PC-3 (cell line): ENCODE results near the gene KRTAP2-4. TPM values are rescaled to one million over a fixed set of nuclear protein-coding genes. Genes with fewer than 3 reads are reported as not detected.
A peak's percentile ranks its signal among the peaks of the same experiment; 100 is the strongest.
"Not testable (repeated sequence)": the region's sequence is repeated elsewhere in the genome, so short reads cannot be mapped to it uniquely, and the experiment has no call there.

ENCODE experiments used
- ATAC-seq: fragments of 200-7000 bp; cut with Tn5 transposase; 2 replicates; pipeline ENCODE4 v1.9.1; 2020; ENCODE audit warnings: mild to moderate bottlenecking, moderate library complexity
- BruUV-seq: library from RNA; stranded (reverse); fragments of 400-500 nt; replicated peaks from 2 replicates; lab custom pipeline; 2021; lab: Mats Ljungman, UMichigan
- CTCF ChIA-PET: fragments of 300-600 bp; sonication (Branson Sonifier 250); formaldehyde crosslinking; loops from one replicate; lab custom pipeline; 2022; ENCODE audit warnings: antibody characterized with exemption; lab: Charles Lee
- POLR2A ChIA-PET: fragments of 300-600 bp; sonication (Branson Sonifier 250); formaldehyde crosslinking; loops from one replicate; lab custom pipeline; 2022; ENCODE audit warnings: antibody characterized with exemption; ENCODE audit not compliant: unreplicated experiment; lab: Charles Lee
- DNase-seq: peaks from one replicate; pipeline ENCODE4 v3.0.0-alpha.2; 2015
- H2AFZ ChIP-seq: fragments of 300-600 bp; sonication (generic); 2 replicates; pipeline ENCODE4 v1.6.0; 2016; ENCODE audit warnings: antibody characterized with exemption, low read length
- H3F3A ChIP-seq: fragments of 300-600 bp; sonication (generic); one replicate; pipeline ENCODE4 v1.6.0; 2017; ENCODE audit warnings: antibody characterized with exemption, low read length, control low read depth, mild to moderate bottlenecking; ENCODE audit not compliant: unreplicated experiment
- H3K27ac ChIP-seq: fragments of 300-600 bp; sonication (generic); 2 replicates; pipeline ENCODE4 v1.5.1; 2016; ENCODE audit warnings: mild to moderate bottlenecking, low read length
- H3K27me3 ChIP-seq: fragments of 300-600 bp; sonication (generic); 2 replicates; pipeline ENCODE4 v1.6.1; 2016; ENCODE audit warnings: low read length, mixed read lengths
- H3K36me3 ChIP-seq: fragments of 300-600 bp; sonication (generic); 2 replicates; pipeline ENCODE4 v1.6.1; 2016; ENCODE audit warnings: low read depth, mixed run types, low read length, mixed read lengths
- H3K4me1 ChIP-seq: fragments of 300-600 bp; sonication (generic); 2 replicates; pipeline ENCODE4 v1.5.1; 2016; ENCODE audit warnings: low read length; ENCODE audit not compliant: insufficient read depth
- H3K4me2 ChIP-seq: fragments of 300-600 bp; sonication (generic); 2 replicates; pipeline ENCODE4 v1.6.0; 2016; ENCODE audit warnings: low read length
- H3K4me3 ChIP-seq: fragments of 300-600 bp; sonication (generic); 2 replicates; pipeline ENCODE4 v1.5.1; 2016; ENCODE audit warnings: mild to moderate bottlenecking, low read length, mixed read lengths
- H3K79me2 ChIP-seq: fragments of 300-600 bp; sonication (generic); 2 replicates; pipeline ENCODE4 v1.6.1; 2017; ENCODE audit warnings: low read length, mixed read lengths
- H3K9ac ChIP-seq: fragments of 300-600 bp; sonication (generic); 2 replicates; pipeline ENCODE4 v1.6.0; 2016; ENCODE audit warnings: mild to moderate bottlenecking, low read length
- H3K9me2 ChIP-seq: fragments of 300-600 bp; sonication (generic); replicated peaks from 2 replicates; pipeline ENCODE4 v1.6.1; 2016; ENCODE audit warnings: mixed run types, low read length, mixed read lengths
- H3K9me3 ChIP-seq: fragments of 300-600 bp; sonication (generic); 2 replicates; pipeline ENCODE4 v1.6.1; 2016; ENCODE audit warnings: low read length, mixed read lengths
- H4K20me1 ChIP-seq: fragments of 300-600 bp; sonication (generic); 2 replicates; pipeline ENCODE4 v1.6.1; 2016; ENCODE audit warnings: low read length, mixed read lengths
- EZH2 ChIP-seq: fragments of 300-600 bp; sonication (generic); IDR thresholded peaks from one replicate; pipeline ENCODE4 v1.6.1; 2017; ENCODE audit warnings: antibody characterized with exemption, mild to moderate bottlenecking, low read length; ENCODE audit not compliant: unreplicated experiment
- EZH2phosphoT487 ChIP-seq: fragments of 300-600 bp; sonication (generic); IDR thresholded peaks from 2 replicates; pipeline ENCODE4 v1.6.1; 2018; ENCODE audit warnings: mild to moderate bottlenecking, antibody characterized with exemption, low read length, borderline replicate concordance
- intact Hi-C: fragments of 100-400 bp; cut with micrococcal nuclease; formaldehyde crosslinking; loops from 2 replicates; pipeline ENCODE4 v1.9.0; 2023
- total RNA-seq: library from RNA; depleted of rRNA; stranded (reverse); fragments of >200 nt; gene quantifications from 2 replicates; pipeline ENCODE4 v1.2.3, GENCODE V29; 2014
- TF ChIP-seq, protein P1 (sequence below): fragments of 300-600 bp; sonication (generic); conservative IDR thresholded peaks from 2 replicates; pipeline ENCODE4 v1.5.1; 2017; ENCODE audit warnings: antibody characterized with exemption, low read depth, mild to moderate bottlenecking, low read length

The KRTAP2-4 gene
- total RNA-seq, 1 experiment from 2014 or later: not detected

DNA sequence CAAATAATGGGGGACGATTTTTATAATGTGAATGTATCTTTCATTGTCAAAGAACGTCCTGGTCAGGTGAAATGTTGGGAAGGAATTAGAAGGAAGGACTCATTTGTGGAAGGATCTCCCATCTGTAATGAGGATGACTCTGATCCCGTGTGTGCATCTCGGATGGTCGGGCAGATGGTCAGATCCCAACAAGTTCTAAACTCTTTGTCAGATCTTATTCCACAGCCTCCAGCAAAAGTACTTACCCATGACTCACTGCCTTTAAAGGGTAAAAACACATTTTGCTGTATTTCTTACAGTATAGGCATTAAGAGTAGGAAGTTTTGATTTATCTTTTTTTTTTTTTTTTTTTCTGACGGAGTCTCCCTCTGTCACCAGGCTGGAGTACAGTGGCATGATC, 32.8 kb upstream of the KRTAP2-4 start:
- Histone ChIP-seq H3K79me2 (0 out of 2 replicates have a peak, but pooled peaks cover 5% of the 10 kb centered on the region), H3K4me3 (no peak overlapping the region), H3K36me3 (no peaks in the 10 kb centered on the region), H3K27ac (peak overlapping the region; percentile 49), H3K9me2 (no peaks in the 10 kb centered on the region), H3F3A (no peaks in the 10 kb centered on the region), H2AFZ (peak overlapping the region; percentile 65; the same call in 1 of the 2 replicates), H3K9ac (no peak overlapping the region), H3K4me2 (peak overlapping the region; percentile 44), H4K20me1 (no peaks in the 10 kb centered on the region), H3K27me3 (no peaks in the 10 kb centered on the region), H3K4me1 (peaks cover 33% of the 10 kb centered on the region), H3K9me3 (no peaks in the 10 kb centered on the region)
- BruUV-seq: no TSS peak
- peak; percentile 57 for DNase-seq
- TF ChIP-seq, protein P1, sequence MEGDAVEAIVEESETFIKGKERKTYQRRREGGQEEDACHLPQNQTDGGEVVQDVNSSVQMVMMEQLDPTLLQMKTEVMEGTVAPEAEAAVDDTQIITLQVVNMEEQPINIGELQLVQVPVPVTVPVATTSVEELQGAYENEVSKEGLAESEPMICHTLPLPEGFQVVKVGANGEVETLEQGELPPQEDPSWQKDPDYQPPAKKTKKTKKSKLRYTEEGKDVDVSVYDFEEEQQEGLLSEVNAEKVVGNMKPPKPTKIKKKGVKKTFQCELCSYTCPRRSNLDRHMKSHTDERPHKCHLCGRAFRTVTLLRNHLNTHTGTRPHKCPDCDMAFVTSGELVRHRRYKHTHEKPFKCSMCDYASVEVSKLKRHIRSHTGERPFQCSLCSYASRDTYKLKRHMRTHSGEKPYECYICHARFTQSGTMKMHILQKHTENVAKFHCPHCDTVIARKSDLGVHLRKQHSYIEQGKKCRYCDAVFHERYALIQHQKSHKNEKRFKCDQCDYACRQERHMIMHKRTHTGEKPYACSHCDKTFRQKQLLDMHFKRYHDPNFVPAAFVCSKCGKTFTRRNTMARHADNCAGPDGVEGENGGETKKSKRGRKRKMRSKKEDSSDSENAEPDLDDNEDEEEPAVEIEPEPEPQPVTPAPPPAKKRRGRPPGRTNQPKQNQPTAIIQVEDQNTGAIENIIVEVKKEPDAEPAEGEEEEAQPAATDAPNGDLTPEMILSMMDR: no peak
- TF ChIP-seq EZH2 (no peak), EZH2phosphoT487 (no peak)
- ATAC-seq: peak; percentile 16; the same call in 1 of the 2 replicates
- POLR2A ChIA-PET: no interaction called here
- CTCF ChIA-PET: no interaction called here
- intact Hi-C loops: no loop called here

DNA sequence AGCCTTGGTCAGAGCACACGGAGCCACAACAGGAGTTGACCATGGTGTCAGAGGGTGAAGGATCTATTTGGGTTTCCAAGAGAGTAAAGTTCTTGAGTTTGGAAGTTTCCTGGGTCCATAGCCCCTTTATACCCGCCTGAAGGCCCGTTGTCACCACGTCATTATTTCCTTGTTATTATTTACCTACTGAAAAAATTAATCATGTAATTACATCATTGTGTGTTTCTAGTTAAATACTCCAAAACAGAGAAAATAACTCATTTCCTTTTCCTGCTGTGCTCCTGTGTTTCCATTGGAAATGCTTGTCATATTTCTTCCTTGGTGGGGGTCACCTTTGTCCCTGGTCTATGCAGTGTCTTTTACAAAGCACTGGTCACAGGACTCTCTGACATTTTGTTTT, 32.4 kb upstream of the KRTAP2-4 start, which contains the start of gene KRTAP4-8:
Gene KRTAP4-8, minus strand, starts transcription at position 101 of the 400 bp plus-strand sequence. Its CDS starts 58 bp downstream, at position 43.
- no peak within 1 kb of the TSS for H3K9ac ChIP-seq
- H3K9me3 ChIP-seq: no peaks in the 10 kb centered on the region
- no peaks in the 10 kb centered on the region for H3F3A ChIP-seq
- BruUV-seq: no TSS peak
- H4K20me1 ChIP-seq: no peaks in the 10 kb centered on the region
- H3K27me3 ChIP-seq: no peaks in the 10 kb centered on the region
- ChIA-PET POLR2A (no interaction called here), CTCF (no interaction called here)
- H3K27ac ChIP-seq: peak within 1 kb of the TSS; percentile 49
- intact Hi-C loops: no loop called here
- H3K9me2 ChIP-seq: no peaks in the 10 kb centered on the region
- H3K4me1 ChIP-seq: peaks cover 31% of the 10 kb centered on the region
- DNase-seq: no peak
- ATAC-seq: no peak
- peak within 1 kb of the TSS; percentile 44 for H3K4me2 ChIP-seq
- no peak within 1 kb of the TSS for H3K4me3 ChIP-seq
- H3K36me3 ChIP-seq: no peaks in the 10 kb centered on the region
- no peak for TF ChIP-seq EZH2
- TF ChIP-seq, protein P1: no peak
- no peak for TF ChIP-seq EZH2phosphoT487
- 0 out of 2 replicates have a peak, but pooled peaks cover 5% of the 10 kb centered on the region for H3K79me2 ChIP-seq
- peak within 1 kb of the TSS; percentile 65; the same call in 1 of the 2 replicates for H2AFZ ChIP-seq

DNA sequence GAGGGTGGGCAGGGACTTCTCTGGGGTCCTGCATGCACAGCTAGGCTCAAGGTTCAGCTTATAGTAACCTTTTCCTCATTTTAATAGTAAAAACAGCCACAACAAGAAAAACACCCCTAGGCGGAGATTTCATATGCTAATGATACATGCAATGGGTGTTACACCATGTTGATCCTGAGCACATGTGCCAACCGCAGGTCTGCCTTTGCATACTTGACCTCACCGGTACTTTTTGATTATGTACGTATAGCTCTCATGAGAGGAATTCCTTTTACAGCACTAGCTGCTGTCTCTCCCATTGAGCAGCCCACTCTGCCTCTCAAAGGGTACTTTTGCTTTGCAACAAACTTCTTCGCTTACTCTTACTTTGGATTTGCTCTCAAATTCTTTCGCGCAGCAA, 30.4 kb upstream of the KRTAP2-4 start:
- H3K9ac ChIP-seq: no peak overlapping the region
- H2AFZ ChIP-seq: no peak overlapping the region
- H3K9me3 ChIP-seq: no peaks in the 10 kb centered on the region
- H4K20me1 ChIP-seq: no peaks in the 10 kb centered on the region
- no peak overlapping the region for H3K4me2 ChIP-seq
- H3F3A ChIP-seq: no peaks in the 10 kb centered on the region
- no peak overlapping the region for H3K4me3 ChIP-seq
- POLR2A ChIA-PET: no interaction called here
- no peaks in the 10 kb centered on the region; the same call in 1 of the 2 replicates for H3K36me3 ChIP-seq
- no peaks in the 10 kb centered on the region for H3K9me2 ChIP-seq
- no peak for DNase-seq
- no TSS peak for BruUV-seq
- no peak for ATAC-seq
- TF ChIP-seq EZH2 (no peak), EZH2phosphoT487 (no peak)
- TF ChIP-seq, protein P1: no peak
- CTCF ChIA-PET: no interaction called here
- H3K27me3 ChIP-seq: no peaks in the 10 kb centered on the region
- H3K4me1 ChIP-seq: peaks cover 27% of the 10 kb centered on the region
- no peaks in the 10 kb centered on the region for H3K79me2 ChIP-seq
- intact Hi-C loops: no loop called here
- H3K27ac ChIP-seq: no peak overlapping the region

DNA sequence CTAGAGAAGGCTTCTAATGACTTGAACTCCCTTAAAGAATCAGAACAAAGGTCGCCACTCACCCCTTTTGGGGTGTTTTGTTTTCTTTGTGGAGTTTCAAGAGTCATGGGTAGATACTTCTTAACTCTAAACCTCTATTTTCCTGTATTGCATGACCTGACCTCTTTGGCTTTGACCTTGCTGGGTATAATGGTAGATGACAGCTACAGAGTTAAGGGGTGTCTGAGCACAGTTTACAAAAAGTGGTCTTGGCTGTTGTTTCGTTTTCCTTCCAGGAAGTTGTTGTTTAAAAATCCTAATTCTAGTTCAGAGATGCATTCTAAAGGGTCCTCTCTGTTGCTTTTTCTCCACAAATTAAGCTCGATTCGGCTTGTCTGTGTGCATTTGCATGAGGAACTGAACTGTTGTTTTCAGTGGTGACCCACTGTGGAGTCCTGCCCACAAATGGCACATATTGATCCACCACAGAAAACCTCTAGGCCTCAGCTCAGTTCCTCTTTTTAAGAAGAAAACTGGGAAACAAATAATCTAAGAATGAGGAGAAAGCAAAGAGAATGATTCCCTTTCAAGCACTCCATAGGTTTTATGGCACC, 23.2 kb upstream of the KRTAP2-4 start:
- intact Hi-C loops, CTCF ChIA-PET: not testable (repeated sequence)

More for the DNA sequence above, 23.2 kb upstream of the KRTAP2-4 start:
- H3K9me2 ChIP-seq, H3K4me1 ChIP-seq, H3F3A ChIP-seq, BruUV-seq, ATAC-seq, H3K27ac ChIP-seq, H3K4me3 ChIP-seq, H3K9ac ChIP-seq, POLR2A ChIA-PET, DNase-seq, H2AFZ ChIP-seq, H3K9me3 ChIP-seq, H3K4me2 ChIP-seq, H3K36me3 ChIP-seq, H3K79me2 ChIP-seq, H4K20me1 ChIP-seq, H3K27me3 ChIP-seq: not testable (repeated sequence)
